Measurements from ENCODE around the gene LEF1. TPM values are rescaled to one million over a fixed set of nuclear protein-coding genes. Genes with fewer than 3 reads are reported as not detected.

LEF1 gene
- total RNA-seq, 2 donors from 2014 or later: 2.3 to 3.0 TPM

DNA sequence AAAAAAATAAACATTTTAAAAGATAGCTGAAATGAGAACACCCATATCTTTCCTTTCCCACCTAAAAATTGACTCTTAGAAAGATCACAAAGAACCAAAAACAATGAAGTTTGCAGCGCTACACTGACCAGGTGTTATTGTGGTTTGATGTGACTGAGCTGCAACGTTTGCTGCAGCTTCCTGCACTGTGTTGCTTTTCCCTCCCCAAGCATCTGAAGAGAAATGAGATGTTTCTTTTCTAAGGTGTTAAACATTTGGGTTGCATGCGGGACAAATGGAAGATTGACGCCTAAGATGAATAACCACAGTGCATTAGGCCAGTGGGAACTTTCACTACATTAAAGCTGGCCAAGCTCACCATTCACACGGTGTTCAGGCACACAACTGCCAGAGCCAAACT, 8.9 kb downstream of the LEF1 start:
- intact Hi-C loops (cut with DNase I): no loop called here

GRCh38 chr4:108157655-108158054, 11.1 kb downstream of the LEF1 start:
- intact Hi-C loops (cut with DNase I): no loop called here
- DNase-seq (ENCODE audit: low spot score): no peak

More for the DNA sequence above, 8.9 kb downstream of the LEF1 start:
- no peak for DNase-seq (ENCODE audit: low spot score)

DNA sequence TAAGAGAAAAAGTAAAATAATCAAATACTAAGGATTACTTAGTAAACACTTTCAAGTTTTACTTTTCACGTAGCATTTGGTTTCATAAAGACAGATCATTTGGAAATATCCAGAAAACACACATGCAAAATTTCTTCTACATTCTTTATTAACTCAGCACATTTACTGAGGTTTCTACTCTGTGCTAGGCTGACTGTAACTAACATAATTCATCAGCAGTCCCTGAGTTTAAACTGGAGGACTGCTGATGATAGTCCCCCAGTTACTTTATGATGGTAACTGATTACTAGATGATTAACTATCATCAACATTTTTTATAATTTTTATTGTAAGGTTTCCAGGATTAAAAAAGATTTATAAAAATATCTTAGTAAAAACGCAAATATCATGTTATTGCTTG, 12.3 kb downstream of the LEF1 start:
- intact Hi-C loops (cut with DNase I): no loop called here
- DNase-seq (ENCODE audit: low spot score): no peak

DNA sequence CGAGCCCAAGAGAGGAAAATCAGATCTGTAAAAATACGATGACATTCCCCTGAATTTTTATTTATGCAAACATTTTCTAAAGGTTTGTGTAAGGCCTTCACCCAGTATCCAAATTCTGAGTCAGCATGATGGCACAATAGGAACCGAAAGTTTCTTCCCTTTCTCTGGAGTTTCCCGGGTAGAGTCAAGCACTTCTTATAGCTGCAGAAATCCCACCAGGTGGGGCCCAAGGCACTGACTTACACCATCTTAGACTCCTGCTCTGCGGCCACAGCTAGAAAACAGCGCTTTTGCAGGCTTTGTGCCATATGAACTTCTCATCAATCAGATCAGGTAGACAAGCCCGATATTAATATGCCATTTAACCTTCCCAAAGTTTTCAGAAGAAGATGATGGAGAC, 13.4 kb downstream of the LEF1 start:
- intact Hi-C loops (cut with DNase I): no loop called here
- no peak for DNase-seq (ENCODE audit: low spot score)

DNA sequence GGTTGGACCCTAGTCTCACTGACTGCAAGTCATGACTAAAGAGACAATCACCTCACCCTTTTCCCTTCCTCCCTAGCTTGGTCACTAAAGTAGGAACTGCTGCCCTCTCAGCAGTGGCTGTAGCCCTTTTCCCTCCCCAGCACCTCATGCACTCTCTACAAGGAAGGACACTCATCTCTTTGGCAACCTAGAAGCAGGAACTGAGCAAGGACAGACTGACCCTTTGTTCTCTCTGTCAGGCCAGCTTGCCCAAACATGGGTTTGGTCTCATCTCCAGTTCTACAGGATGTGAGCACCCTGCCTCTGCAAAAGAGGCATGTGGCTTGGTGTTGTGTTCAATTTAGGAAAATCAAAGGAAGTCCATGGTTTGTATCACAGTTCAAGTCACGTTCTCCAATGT, 15.8 kb downstream of the LEF1 start:
- no peak for DNase-seq (ENCODE audit: low spot score)
- intact Hi-C loops (cut with DNase I): no loop called here

DNA sequence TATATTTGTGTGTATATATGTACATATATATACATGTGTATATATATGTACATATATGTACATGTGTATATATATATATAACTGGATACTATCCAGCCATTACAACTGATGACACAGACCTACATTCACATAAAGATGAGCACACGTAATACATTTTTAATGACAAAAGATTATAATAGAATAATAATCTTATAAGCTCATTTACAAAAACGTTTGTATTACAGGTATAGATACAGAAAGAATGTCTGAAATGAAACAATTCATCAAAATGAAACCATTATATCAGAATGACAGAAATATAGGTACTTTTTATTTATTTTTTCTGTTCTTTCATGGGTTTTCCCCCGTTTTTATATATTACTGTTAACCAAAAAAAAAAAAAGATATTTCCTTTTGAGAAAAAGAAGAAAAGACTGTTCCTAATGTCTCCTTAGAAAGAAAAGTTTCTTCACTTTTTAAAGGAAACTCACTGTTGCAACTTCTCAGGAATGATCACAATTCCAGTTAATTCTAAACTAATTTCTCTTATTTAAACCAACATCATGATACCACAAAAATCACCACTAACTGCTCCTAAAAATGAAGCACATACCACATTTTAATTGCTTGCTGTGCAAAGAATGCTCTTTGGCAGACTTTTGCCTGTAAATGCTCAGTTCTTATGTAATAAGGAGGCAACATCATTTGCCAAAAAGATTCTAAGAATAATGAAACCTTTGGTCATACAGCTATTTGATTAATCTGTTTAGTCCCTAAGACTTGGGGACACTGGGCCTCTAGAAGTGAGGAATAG, 18.9 kb downstream of the LEF1 start:
- no peak for DNase-seq (ENCODE audit: low spot score)
- intact Hi-C loops (cut with DNase I): no loop called here

DNA sequence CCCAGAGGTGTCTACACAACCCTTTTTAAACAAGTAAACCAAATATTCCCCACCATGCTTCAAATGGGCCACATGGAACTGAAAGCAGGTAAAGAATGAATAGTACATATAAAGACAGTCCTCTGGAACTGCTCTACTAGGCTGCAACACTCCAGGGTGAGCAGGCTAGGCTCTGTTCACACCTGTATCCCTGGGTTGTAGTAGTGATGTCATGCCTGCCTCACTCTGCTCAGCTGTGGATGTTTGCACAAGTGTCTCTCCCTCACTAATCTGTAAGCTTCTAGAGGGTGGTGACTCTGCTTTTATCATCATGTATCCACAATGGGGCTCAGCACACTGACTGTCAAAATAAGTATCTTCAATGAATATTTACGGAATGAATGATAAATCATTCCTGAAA, 20.4 kb downstream of the LEF1 start:
- intact Hi-C loops (cut with DNase I): no loop called here
- no peak for DNase-seq (ENCODE audit: low spot score)

DNA sequence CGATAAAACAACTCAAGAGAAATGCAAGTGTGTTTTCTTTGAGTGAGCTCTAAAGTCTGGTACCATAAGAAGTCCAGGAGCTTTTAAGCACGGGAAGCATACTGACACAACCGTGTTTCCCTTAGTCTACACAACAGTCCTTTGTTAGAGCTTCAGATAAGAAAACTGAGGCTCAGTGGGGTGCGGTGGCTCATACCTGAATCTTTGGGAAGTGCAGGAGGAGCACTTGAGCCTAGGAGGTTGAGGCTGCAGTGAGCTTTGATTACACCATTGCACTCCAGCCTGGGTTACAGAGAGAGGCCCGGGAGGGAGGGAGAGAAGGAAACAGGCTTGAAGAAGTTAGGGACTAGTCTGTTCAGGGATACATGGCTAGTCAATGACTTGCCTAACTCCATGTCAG, 21.9 kb downstream of the LEF1 start:
- intact Hi-C loops (cut with DNase I): no loop called here
- no peak for DNase-seq (ENCODE audit: low spot score)

GRCh38 chr4:108146336-108146735, 22.4 kb downstream of the LEF1 start:
- DNase-seq (ENCODE audit: low spot score): no peak
- intact Hi-C loops (cut with DNase I): no loop called here

- intact Hi-C loops (cut with DNase I): loop anchor here in 1 of 2 donors (5.0 kb wide), 1 partner anchor 1223 kb away; no protein-coding TSS in a partner anchor
- DNase-seq (ENCODE audit: low spot score): no peak
These were observed 24.3 kb downstream of the LEF1 start for GRCh38 chr4:108144451-108144850.

GRCh38 chr4:108143515-108143914, 25.2 kb downstream of the LEF1 start:
- intact Hi-C loops (cut with DNase I): loop anchor here in 1 of 2 donors (5.0 kb wide), 1 partner anchor 1224 kb away; no protein-coding TSS in a partner anchor
- no peak for DNase-seq (ENCODE audit: low spot score)

DNA sequence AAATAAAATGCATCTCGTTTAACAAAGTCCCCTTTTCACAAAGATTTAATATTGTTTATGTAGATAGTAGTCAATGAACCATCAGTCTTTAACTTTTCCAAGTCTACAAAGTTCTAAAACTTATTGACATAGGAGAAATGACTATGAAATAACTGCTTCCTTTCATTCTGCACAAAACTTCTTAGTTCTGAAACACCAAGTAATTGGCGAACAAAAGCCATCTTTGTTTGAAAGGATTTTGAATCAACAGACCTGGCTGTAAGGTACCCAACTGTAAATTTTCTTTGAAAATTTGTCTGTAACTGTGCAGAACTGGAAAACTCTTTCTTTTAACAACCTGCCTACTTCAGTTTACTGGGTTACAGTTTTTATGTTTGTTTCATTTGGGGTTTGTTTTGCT, 25.9 kb downstream of the LEF1 start:
- intact Hi-C loops (cut with DNase I): loop anchor here in 1 of 2 donors (5.0 kb wide), 1 partner anchor 1224 kb away; no protein-coding TSS in a partner anchor
- no peak for DNase-seq (ENCODE audit: low spot score)

GRCh38 chr4:108141213-108141950, 27.4 kb downstream of the LEF1 start:
- intact Hi-C loops (cut with DNase I): loop anchor here in 1 of 2 donors (5.0 kb wide), 1 partner anchor 1226 kb away; no protein-coding TSS in a partner anchor
- no peak for DNase-seq (ENCODE audit: low spot score)

DNA sequence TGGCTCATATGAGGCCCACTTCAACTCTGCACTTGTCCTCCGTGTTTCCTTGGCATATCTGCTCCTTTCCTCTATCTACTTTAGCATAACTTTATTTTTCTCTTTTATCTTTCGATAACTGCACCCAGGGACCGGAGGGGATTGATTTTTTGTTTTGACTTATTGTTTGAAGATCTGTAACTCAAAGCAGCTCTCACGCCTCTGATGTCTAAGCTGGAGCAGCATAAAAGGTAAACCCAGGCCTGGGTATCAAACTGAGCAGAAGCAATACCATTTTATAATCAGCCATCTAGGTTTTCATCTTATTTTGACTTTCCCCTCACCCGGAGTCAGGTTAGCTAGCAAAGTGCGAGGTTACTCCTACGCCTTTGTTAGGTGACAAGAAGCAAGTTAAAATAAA, 28.4 kb downstream of the LEF1 start:
- intact Hi-C loops (cut with DNase I): loop anchor here in 1 of 2 donors (5.0 kb wide), 1 partner anchor 1227 kb away; no protein-coding TSS in a partner anchor
- no peak for DNase-seq (ENCODE audit: low spot score)

- intact Hi-C loops (cut with DNase I): no loop called here
- DNase-seq (ENCODE audit: low spot score): no peak
These were observed 29.6 kb downstream of the LEF1 start for GRCh38 chr4:108139089-108139488.

DNA sequence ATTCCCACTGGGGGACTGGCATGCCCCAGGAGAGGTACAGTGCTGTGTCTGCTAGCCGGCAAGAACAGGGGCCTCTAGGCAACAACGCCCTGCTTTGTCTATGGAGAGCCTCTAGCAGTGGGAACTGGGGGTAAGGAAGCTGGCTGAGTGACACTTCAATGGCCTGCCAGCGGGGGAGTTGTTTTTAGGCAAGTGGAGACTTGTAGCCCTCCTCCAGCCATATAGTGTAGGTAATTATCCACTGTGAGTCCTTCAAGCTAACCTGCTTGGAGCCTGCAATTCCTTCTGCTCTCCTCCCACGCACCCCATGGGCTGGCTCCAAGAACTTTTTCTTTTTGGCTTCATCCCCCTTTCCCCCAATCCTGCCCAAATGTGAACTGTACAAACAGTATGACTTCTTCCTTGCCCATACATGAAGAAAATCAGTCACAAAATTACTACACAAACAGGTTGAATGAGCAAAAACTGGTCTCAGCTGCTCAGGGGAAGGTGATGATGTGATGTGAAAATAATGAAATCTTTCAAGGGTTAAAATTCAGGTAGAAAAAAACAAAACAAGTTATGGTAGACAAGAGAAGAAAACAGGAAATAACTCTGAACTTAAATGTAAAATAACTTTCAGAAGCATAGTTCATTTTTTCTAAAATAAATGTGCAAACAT, 33.1 kb downstream of the LEF1 start:
- intact Hi-C loops (cut with DNase I): no loop called here
- DNase-seq (ENCODE audit: low spot score): no peak

GRCh38 chr4:108130955-108131354, 37.8 kb downstream of the LEF1 start:
- intact Hi-C loops (cut with DNase I): loop anchor here in 1 of 2 donors (5.0 kb wide), 1 partner anchor 674 kb away; no protein-coding TSS in a partner anchor
- no peak for DNase-seq (ENCODE audit: low spot score)

DNA sequence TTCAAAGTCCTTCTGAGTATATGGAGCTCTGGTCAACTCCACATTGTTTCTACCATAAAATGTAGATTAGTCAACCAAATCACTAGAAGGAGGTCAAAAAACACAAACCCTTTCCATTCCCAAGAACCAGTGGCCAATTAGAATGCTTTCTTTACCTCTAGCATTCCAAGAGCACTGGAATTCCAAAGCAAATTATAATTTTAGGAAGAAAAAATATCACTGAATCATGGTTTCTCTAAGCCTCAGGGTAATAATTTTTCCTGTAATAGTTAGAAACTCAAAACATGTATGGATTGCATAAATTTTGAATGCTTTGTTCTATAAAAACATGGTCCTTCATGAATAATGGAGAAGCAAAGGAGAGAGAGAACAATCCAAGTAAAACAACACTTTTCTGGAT, 39.5 kb downstream of the LEF1 start:
- no peak for DNase-seq (ENCODE audit: low spot score)
- intact Hi-C loops (cut with DNase I): no loop called here

GRCh38 chr4:108126806-108127205, 41.9 kb downstream of the LEF1 start:
- intact Hi-C loops (cut with DNase I): no loop called here
- no peak for DNase-seq (ENCODE audit: low spot score)

GRCh38 chr4:108120789-108121188, 47.9 kb downstream of the LEF1 start:
- intact Hi-C loops (cut with DNase I): no loop called here
- DNase-seq (ENCODE audit: low spot score): no peak

Data from posterior vena cava (tissue), 2 donors.